Hepatocyte (in vitro differentiated cells): ENCODE data around the gene CACNA1B. TPM values are rescaled to one million over a fixed set of nuclear protein-coding genes. Genes with fewer than 3 reads are reported as not detected.

Experiments
- DNase-seq: peaks from one replicate; pipeline ENCODE4 v3.0.0-alpha.2; 2016; ENCODE audit warnings: low spot score
- H2AFZ ChIP-seq: fragments of 200-600 bp; sonication (generic); 2 replicates; pipeline ENCODE4 v1.6.0; 2016; ENCODE audit warnings: antibody characterized with exemption, mild to moderate bottlenecking
- H3K27ac ChIP-seq: fragments of 200-600 bp; sonication (generic); 2 replicates; pipeline ENCODE4 v1.5.1; 2016; ENCODE audit warnings: mild to moderate bottlenecking
- H3K27me3 ChIP-seq: fragments of 200-600 bp; sonication (generic); 2 replicates; pipeline ENCODE4 v1.6.1; 2016
- H3K36me3 ChIP-seq: fragments of 200-600 bp; sonication (generic); replicated peaks from 2 replicates; pipeline ENCODE4 v1.5.1; 2016; ENCODE audit warnings: low read depth; ENCODE audit not compliant: insufficient read depth
- H3K4me1 ChIP-seq: fragments of 200-600 bp; sonication (generic); 2 replicates; pipeline ENCODE4 v1.5.1; 2016; ENCODE audit warnings: mild to moderate bottlenecking, moderate library complexity; ENCODE audit not compliant: insufficient read depth
- H3K4me2 ChIP-seq: fragments of 200-600 bp; sonication (generic); 2 replicates; pipeline ENCODE4 v1.6.0; 2016
- H3K4me3 ChIP-seq: fragments of 200-600 bp; sonication (generic); 2 replicates; pipeline ENCODE4 v1.5.1; 2016; ENCODE audit warnings: mild to moderate bottlenecking
- H3K79me2 ChIP-seq: fragments of 200-600 bp; sonication (generic); 2 replicates; pipeline ENCODE4 v1.6.0; 2017; ENCODE audit warnings: mild to moderate bottlenecking
- H3K9me2 ChIP-seq: fragments of 200-600 bp; sonication (generic); replicated peaks from 2 replicates; pipeline ENCODE4 v1.6.0; 2017; ENCODE audit warnings: mild to moderate bottlenecking; ENCODE audit not compliant: insufficient read depth
- H3K9me3 ChIP-seq: fragments of 200-600 bp; sonication (generic); 2 replicates; pipeline ENCODE4 v1.5.1; 2016; ENCODE audit warnings: low read depth, mild to moderate bottlenecking
- H4K20me1 ChIP-seq: fragments of 200-600 bp; sonication (generic); 2 replicates; pipeline ENCODE4 v1.6.0; 2016; ENCODE audit warnings: mild to moderate bottlenecking; ENCODE audit not compliant: insufficient read depth, poor library complexity, severe bottlenecking
- CTCF ChIP-seq: fragments of 200-600 bp; sonication (generic); IDR thresholded peaks from 2 replicates; pipeline ENCODE4 v1.5.1; 2016; ENCODE audit warnings: antibody characterized with exemption, mild to moderate bottlenecking; ENCODE audit not compliant: poor library complexity
- EZH2 ChIP-seq: fragments of 200-600 bp; sonication (generic); IDR thresholded peaks from 2 replicates; pipeline ENCODE4 v1.6.1; 2016; ENCODE audit warnings: antibody characterized with exemption, mild to moderate bottlenecking, borderline replicate concordance
- EZH2phosphoT487 ChIP-seq: fragments of 200-600 bp; sonication (generic); IDR thresholded peaks from one replicate; pipeline ENCODE4 v1.6.1; 2018; ENCODE audit warnings: antibody characterized with exemption, mild to moderate bottlenecking, low read depth, moderate library complexity; ENCODE audit not compliant: unreplicated experiment, severe bottlenecking
- WGBS: methylation state at CpG from one replicate; pipeline ENCODE4 v1.1.6; 2016; ENCODE audit warnings: low lambda C conversion rate; ENCODE audit errors: missing lambda C conversion rate; 5-methylcytosine and 5-hydroxymethylcytosine counted together
- polyA plus RNA-seq: library from polyadenylated mRNA; unstranded; fragments of >200 nt; fragmentation: Nextera tagmentation; extraction: Ambion mirVana; gene quantifications from 2 replicates; pipeline ENCODE4 v1.2.1, GENCODE V29; 2016
- total RNA-seq: library from RNA; depleted of rRNA; stranded (reverse); fragments of >200 nt; gene quantifications from 2 replicates; pipeline ENCODE4 v1.2.3, GENCODE V29; 2014

The CACNA1B gene
- total and polyA plus RNA-seq, 2 experiments from 2014 or later = 0.30 to 0.39 TPM

DNA sequence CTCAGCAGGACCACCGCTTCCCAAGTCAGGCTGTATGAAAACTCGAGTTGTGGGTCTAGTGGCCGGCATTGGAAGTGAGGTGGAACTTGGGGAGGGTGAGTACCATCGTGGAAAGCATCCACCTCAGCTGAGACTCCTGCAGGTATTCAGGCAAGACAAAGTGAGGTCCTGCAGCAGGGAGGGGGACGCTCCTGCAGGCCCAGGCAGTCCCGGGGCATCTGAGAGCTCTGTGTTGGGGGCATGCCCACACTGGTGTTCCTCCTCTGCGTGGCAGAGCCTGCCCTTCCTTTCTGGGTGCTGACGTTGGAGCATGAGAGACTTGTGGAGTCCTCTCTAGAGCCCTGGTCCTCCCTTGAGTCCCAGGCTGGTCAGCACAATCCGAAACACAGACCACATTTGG, 187.7 kb downstream of the CACNA1B start:
- H3K27me3 ChIP-seq = no peaks in the 10 kb centered on the region
- H2AFZ ChIP-seq = no peak overlapping the region
- H3K4me2 ChIP-seq = no peak overlapping the region
- H3K27ac ChIP-seq = no peak overlapping the region
- 94% methylated on average over 9 of the region's 9 CpGs for WGBS
- no peaks in the 10 kb centered on the region for H3K36me3 ChIP-seq
- no peak for DNase-seq
- no peaks in the 10 kb centered on the region for H3K79me2 ChIP-seq
- no peaks in the 10 kb centered on the region for H3K9me2 ChIP-seq
- H3K9me3 ChIP-seq = no peaks in the 10 kb centered on the region
- H4K20me1 ChIP-seq = no peaks in the 10 kb centered on the region
- TF ChIP-seq EZH2 = no peak
- TF ChIP-seq EZH2phosphoT487 = no peak
- no peak for TF ChIP-seq CTCF
- H3K4me3 ChIP-seq = no peak overlapping the region
- H3K4me1 ChIP-seq = no peaks in the 10 kb centered on the region

- no peak overlapping the region for H3K4me3 ChIP-seq
- H3K27ac ChIP-seq = no peak overlapping the region
- no peaks in the 10 kb centered on the region for H3K27me3 ChIP-seq
- no peaks in the 10 kb centered on the region for H3K9me2 ChIP-seq
- H3K36me3 ChIP-seq = no peaks in the 10 kb centered on the region
- no peaks in the 10 kb centered on the region for H3K9me3 ChIP-seq
- H4K20me1 ChIP-seq = no peaks in the 10 kb centered on the region
- H3K4me1 ChIP-seq = no peaks in the 10 kb centered on the region
- WGBS = 86% methylated on average over 6 of the region's 6 CpGs
- TF ChIP-seq EZH2phosphoT487 (no peak), EZH2 (no peak), CTCF (no peak)
- no peaks in the 10 kb centered on the region for H3K79me2 ChIP-seq
- H2AFZ ChIP-seq = no peak overlapping the region
- H3K4me2 ChIP-seq = no peak overlapping the region
- DNase-seq = no peak
Observed at GRCh38 chr9:138066049-138066448, 188.5 kb downstream of the CACNA1B start.

GRCh38 chr9:138067613-138068367, 190.2 kb downstream of the CACNA1B start:
- WGBS = 93% methylated on average over 17 of the region's 17 CpGs
- no peak overlapping the region for H3K27ac ChIP-seq
- no peak overlapping the region for H3K4me3 ChIP-seq
- H3K27me3 ChIP-seq = no peaks in the 10 kb centered on the region
- DNase-seq = no peak
- no peaks in the 10 kb centered on the region for H3K9me3 ChIP-seq
- no peak overlapping the region for H3K4me2 ChIP-seq
- H2AFZ ChIP-seq = no peak overlapping the region
- no peaks in the 10 kb centered on the region for H3K9me2 ChIP-seq
- H3K79me2 ChIP-seq = no peaks in the 10 kb centered on the region
- no peaks in the 10 kb centered on the region for H4K20me1 ChIP-seq
- no peaks in the 10 kb centered on the region for H3K36me3 ChIP-seq
- no peaks in the 10 kb centered on the region for H3K4me1 ChIP-seq
- TF ChIP-seq CTCF (no peak), EZH2phosphoT487 (no peak), EZH2 (no peak)
